Fibroblast of mammary gland (primary cell): ENCODE data around the gene ERG.

Experiments
- DNase-seq: peaks from one replicate; pipeline ENCODE4 v3.0.0-alpha.2; 2010; ENCODE audit warnings: low read depth
- H3K4me3 ChIP-seq: 2 replicates; pipeline ENCODE4 v1.5.1; 2011; ENCODE audit warnings: low read depth, mild to moderate bottlenecking, low read length, moderate library complexity; ENCODE audit not compliant: control insufficient read depth
- TF ChIP-seq, protein P1 (sequence below): conservative IDR thresholded peaks from 2 replicates; pipeline ENCODE4 v1.5.1; 2011; ENCODE audit warnings: low read depth, low read length, inconsistent platforms; ENCODE audit not compliant: control insufficient read depth, insufficient read depth

Gene ERG

DNA sequence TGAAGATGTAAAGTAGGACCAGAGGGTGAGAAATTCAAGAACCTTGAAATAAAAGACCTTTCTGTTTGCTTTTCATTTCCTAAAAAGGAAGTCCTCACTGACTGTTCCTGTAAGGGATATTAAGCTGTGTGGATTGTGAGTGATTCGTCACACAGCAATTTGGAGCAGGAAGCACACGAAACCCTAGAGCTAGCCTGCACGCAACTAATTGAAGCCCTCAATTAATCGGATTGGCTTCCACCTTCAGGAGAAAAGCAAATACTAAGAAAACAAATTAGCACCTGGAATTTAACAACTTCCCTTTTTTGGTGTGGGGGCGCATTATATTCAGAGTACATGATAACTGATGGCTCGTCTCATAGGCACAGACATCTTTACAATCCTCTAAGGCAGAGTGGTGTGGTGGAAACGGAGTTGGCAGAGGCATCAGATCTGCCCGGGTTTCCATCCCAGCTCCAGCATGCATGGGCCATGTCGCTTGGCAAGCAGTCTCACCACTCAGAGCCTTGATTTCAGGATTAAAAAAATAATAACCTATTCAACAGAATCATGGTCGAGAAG lies 146.2 kb downstream of the ERG start:
- TF ChIP-seq, protein P1, sequence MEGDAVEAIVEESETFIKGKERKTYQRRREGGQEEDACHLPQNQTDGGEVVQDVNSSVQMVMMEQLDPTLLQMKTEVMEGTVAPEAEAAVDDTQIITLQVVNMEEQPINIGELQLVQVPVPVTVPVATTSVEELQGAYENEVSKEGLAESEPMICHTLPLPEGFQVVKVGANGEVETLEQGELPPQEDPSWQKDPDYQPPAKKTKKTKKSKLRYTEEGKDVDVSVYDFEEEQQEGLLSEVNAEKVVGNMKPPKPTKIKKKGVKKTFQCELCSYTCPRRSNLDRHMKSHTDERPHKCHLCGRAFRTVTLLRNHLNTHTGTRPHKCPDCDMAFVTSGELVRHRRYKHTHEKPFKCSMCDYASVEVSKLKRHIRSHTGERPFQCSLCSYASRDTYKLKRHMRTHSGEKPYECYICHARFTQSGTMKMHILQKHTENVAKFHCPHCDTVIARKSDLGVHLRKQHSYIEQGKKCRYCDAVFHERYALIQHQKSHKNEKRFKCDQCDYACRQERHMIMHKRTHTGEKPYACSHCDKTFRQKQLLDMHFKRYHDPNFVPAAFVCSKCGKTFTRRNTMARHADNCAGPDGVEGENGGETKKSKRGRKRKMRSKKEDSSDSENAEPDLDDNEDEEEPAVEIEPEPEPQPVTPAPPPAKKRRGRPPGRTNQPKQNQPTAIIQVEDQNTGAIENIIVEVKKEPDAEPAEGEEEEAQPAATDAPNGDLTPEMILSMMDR, result no peak
- peak; percentile 93 for DNase-seq
- H3K4me3 ChIP-seq, result no peak overlapping the region

DNA sequence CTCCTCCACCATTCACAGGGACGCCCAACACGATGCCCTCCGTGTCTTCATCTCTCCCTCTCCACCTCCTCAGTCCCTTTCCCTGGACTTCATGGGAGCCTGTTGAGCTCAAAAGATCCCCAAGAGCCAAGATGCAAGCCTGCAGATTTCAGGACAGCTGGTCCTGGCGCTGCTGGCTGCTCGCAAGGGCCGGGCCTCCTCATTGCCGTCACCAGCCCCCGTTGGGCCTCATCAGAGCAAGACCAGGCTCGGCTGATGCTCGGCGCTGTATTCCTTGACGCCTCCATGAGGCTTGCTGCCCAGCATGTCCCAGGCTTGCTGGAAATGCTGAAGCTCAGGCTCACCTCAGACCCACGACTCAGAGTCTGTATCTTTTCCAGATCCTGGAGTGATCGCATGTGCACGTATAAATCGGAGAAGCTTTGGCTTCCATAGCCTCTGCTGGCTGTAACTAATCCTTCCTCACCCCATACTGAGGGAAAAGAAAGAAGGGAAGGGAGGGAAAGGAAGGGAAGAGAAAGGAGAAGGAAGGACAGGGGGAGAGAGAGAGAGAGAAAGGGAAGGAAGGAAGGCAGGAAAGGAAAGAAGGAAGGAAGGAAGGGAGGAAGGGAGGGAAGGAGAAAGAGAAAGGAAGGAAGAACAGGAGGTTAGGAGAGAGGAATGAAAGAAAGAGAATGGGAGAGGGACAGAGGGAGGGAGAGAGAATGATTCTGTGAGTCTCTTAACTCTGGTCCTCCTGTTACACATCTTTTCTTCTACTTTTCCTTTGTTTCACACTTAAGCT lies 146.9 kb downstream of the ERG start:
- TF ChIP-seq, protein P1, result no peak
- DNase-seq, result peak; percentile 17
- no peak overlapping the region for H3K4me3 ChIP-seq

DNA sequence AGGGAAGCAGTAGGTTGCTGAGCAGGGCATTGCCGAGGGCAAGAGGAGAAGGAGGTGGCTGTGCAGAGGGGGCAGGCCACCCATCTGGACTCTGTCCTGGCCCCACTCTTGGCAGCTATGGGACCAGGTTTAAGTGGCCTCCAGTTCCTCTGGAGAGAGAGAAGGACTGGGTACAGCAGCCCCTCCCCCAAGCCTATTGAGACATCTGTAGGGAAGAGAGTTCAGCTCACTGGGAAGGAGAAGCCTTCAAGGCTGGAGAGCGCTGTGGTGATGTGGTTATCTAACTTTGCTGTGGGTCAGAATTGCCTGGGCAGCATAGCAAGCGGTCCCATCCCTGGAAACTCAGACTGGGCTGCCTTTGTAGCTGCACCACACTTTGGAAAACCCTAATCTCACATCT lies 147.6 kb downstream of the ERG start:
- TF ChIP-seq, protein P1, result no peak
- no peak overlapping the region for H3K4me3 ChIP-seq
- DNase-seq, result no peak

DNA sequence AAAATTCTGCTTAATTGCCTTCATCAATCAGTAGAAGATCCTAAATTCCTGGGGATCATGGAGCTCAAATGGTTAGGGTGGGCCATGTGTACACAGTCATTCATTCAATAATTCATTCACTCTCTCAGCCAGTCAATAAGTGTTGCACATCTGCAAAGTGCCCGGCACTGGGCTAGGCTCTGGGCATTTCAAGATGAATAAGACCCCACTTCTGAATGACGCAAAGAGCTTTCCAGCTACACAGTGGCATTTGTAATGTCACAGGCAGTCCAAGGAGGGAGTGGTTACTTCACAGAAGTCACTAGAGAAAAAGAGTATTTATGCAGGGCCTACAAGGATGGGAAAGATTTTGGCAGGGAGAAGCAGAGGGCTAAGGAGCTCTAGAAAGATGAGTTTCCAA lies 148.3 kb downstream of the ERG start:
- TF ChIP-seq, protein P1, result no peak
- no peak for DNase-seq
- H3K4me3 ChIP-seq, result no peak overlapping the region

DNA sequence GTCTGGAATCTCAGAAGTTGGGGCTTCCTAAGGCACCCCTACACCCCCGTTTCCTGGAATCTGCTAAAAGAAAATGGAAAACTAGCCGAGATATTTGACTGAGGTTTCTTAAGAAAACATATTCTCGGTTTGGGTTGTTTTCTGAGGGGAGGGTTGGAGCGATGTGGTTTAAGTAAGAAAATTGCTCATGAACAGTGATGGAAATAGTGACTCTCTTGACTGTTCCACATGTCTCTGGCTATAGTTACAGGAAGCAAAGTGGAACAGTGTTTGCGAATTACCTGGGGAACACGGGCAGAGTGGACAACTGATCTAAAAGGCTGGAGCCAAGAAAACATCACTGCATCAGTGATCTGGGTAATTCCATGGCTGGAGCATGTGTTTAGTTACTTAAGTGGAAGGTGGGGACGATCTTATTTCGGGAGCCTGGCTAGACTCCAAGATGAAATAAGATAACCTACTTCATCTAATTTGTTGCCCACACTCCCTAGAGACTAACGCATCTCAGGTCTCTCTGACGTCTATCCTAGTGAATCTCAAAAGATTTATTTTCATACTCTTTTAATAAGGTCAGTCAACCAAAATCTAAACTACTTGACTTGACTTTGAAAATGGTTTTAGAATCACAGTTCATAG lies 149.0 kb downstream of the ERG start:
- peak; percentile 58 for DNase-seq
- TF ChIP-seq, protein P1, result no peak
- H3K4me3 ChIP-seq, result no peak overlapping the region

DNA sequence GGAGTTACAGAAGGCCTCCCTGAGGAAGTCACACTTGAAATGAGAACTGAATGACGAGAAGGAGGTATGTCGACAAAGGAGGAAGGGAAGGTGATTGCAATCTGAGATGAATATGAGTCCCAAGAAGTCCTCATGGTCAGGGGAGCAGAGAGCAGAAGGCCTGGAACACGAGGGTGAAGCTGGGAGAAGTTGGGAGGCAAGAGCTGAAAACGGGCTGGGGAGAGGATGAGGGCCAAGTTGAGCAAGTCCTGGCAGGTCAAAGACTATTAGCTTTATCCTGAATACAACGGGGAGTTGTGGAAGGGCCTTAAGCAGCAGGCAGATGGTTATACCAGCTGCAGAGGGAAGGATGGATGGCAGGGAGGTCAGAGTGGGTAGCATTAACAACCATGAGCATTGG lies 152.0 kb downstream of the ERG start:
- H3K4me3 ChIP-seq, result no peak overlapping the region
- no peak for DNase-seq
- TF ChIP-seq, protein P1, result no peak

DNA sequence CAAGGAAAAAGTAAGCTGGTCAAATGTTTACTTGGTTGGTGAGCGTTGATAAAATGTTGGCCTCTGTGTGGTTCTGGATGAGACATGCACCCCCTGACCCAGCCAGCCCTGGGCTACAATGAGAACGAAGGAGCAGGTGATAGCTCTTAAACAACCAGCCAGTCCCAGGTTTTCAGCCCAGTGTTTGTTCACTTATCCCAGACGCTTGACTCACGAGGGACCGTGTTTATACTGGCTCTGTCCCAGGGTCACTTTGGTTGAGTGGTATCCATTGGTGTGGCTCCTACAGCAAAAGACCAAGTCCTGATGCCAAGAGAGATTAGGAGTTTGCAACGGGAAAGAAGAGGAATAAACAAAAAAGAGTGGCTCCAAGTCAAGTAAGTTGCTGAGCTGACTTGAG lies 154.6 kb downstream of the ERG start:
- peak; percentile 50 for DNase-seq
- TF ChIP-seq, protein P1, result no peak
- no peak overlapping the region for H3K4me3 ChIP-seq
